DND-41 (cell line): ENCODE measurements around the gene MYO5A.

Experiments
- CTCF ChIP-seq: IDR thresholded peaks from 2 replicates; pipeline ENCODE4 v1.5.1; 2012; ENCODE audit warnings: borderline replicate concordance, low read length, moderate library complexity, mild to moderate bottlenecking; ENCODE audit not compliant: poor library complexity, severe bottlenecking; ENCODE audit errors: extremely low read depth
- EZH2 ChIP-seq: IDR thresholded peaks from 3 replicates; pipeline ENCODE4 v1.6.1; 2012; ENCODE audit warnings: borderline replicate concordance, low read depth, mild to moderate bottlenecking, moderate library complexity, low read length, inconsistent platforms; ENCODE audit not compliant: severe bottlenecking

- no peak for TF ChIP-seq CTCF
- TF ChIP-seq EZH2: no peak
Observed at GRCh38 chr15:52466134-52466701, 62.5 kb downstream of the MYO5A start.
